Ovary (tissue), 3 donors: ENCODE results near the gene OTUD7B.

Source experiments
- CTCF ChIP-seq, 3 donors: fragments of 450-650 bp in 2 of 3; fragments of 200-600 bp in 1 of 3; IDR thresholded peaks; one replicate each; pipeline versions ENCODE4 v1.5.1 to v1.8.0; 2016 to 2022; ENCODE audit warnings: antibody characterized with exemption in 3 of 3, mild to moderate bottlenecking in 1 of 3
- POLR2A ChIP-seq: fragments of 450-650 bp; IDR thresholded peaks from one replicate; pipeline ENCODE4 v1.6.1; 2017; ENCODE audit warnings: antibody characterized with exemption, mild to moderate bottlenecking, moderate library complexity
- donor health status: DM: no; HTN: no; CAD: no.

GRCh38 chr1:149962736-149963135, 47.8 kb downstream of the OTUD7B start:
- TF ChIP-seq POLR2A (no peak), CTCF (IDR thresholded peaks at IDR 0.05) (no peak)
